Left lung (tissue), 10 donors: Measurements from ENCODE around the gene KRT3. TPM values are rescaled to one million over a fixed set of nuclear protein-coding genes. Genes with fewer than 3 reads are reported as not detected.

Experiments
- ATAC-seq: fragments of 200-7000 bp; cut with Tn5 transposase; one replicate; pipeline ENCODE4 v1.9.1; 2020; ENCODE audit warnings: moderate library complexity
- DNase-seq, 4 donors: peaks; one replicate each; pipeline ENCODE4 v3.0.0-alpha.2; 2013 to 2020
- H3K27ac ChIP-seq, 2 donors: fragments of 200-600 bp; sonication (generic) in 1 of 2; one replicate each; pipeline versions ENCODE4 v1.5.0 to v1.8.0; 2020 to 2021
- H3K27me3 ChIP-seq, 2 donors: fragments of 200-600 bp; sonication (generic) in 1 of 2; one replicate each; pipeline versions ENCODE4 v1.5.0 to v1.8.0; 2020 to 2021
- H3K36me3 ChIP-seq, 2 donors: fragments of 200-600 bp; sonication (generic) in 1 of 2; one replicate each; pipeline versions ENCODE4 v1.5.0 to v1.8.0; 2020 to 2021
- H3K4me1 ChIP-seq, 2 donors: fragments of 200-600 bp; one replicate each; pipeline ENCODE4 v1.8.0; 2021
- H3K4me3 ChIP-seq, 2 donors: fragments of 200-600 bp; sonication (generic) in 1 of 2; one replicate each; pipeline versions ENCODE4 v1.5.0 to v1.8.0; 2020 to 2021; ENCODE audit warnings: mild to moderate bottlenecking in 1 of 2
- H3K9me3 ChIP-seq, 2 donors: fragments of 200-600 bp; sonication (generic) in 1 of 2; one replicate each; pipeline versions ENCODE4 v1.5.0 to v1.8.0; 2020 to 2021
- intact Hi-C, 2 donors: fragments of 100-400 bp; cut with DNase I; formaldehyde crosslinking; loops; one replicate each; pipeline versions ENCODE4 v1.11.2 to v1.14.2; 2022
- polyA plus RNA-seq, 6 donors: library from polyadenylated mRNA; unstranded; fragments of 120-200 nt; gene quantifications; one replicate each; pipeline ENCODE4 v1.2.1, GENCODE V29; 2013; ENCODE audit not compliant: insufficient read length in 6 of 6
- total RNA-seq, 2 donors: library from RNA; stranded (reverse); fragmentation: NEBNext Ultra II Directional; extraction: Animal tissue kit (Norgen Biotek cat#: 25700); gene quantifications; one replicate each; pipeline ENCODE4 v1.2.1, GENCODE V29; 2021
- TF ChIP-seq, protein P1 (sequence below), 2 donors: fragments of 200-600 bp; sonication (generic) in 1 of 2; IDR thresholded peaks; one replicate each; pipeline versions ENCODE4 v1.5.0 to v1.8.0; 2021; ENCODE audit warnings: antibody characterized with exemption in 2 of 2
- donor health status: DM: no; HTN: yes; CAD: no.
- donor health status: DM: no; HTN: no; CAD: no.

The KRT3 gene
- total and polyA plus RNA-seq, 8 donors = not detected

DNA sequence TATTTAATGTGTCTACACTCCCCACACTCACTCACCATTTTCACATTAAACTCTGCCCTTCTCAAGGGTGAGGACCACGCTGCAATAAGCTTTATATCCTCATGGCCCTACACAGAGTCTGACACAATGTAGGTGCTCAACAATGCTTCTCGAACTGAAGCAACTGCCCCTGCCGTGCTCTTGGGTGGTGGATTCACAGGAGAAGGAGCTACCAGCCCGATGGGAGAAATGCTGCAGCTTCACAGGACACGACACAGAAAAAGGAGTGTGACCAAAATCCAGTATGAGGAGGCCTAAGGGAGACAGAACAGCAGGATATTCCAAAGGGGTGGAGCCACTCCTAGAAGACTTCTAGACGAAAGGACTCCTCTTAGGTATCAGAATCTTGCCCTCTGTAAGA is 6.5 kb upstream of the KRT3 start:
- DNase-seq = no peak
- ATAC-seq = no peak
- no peaks in the 10 kb centered on the region for H3K36me3 ChIP-seq
- H3K27ac ChIP-seq = no peak overlapping the region
- no peak overlapping the region for H3K4me3 ChIP-seq
- intact Hi-C loops = no loop called here
- TF ChIP-seq, protein P1, sequence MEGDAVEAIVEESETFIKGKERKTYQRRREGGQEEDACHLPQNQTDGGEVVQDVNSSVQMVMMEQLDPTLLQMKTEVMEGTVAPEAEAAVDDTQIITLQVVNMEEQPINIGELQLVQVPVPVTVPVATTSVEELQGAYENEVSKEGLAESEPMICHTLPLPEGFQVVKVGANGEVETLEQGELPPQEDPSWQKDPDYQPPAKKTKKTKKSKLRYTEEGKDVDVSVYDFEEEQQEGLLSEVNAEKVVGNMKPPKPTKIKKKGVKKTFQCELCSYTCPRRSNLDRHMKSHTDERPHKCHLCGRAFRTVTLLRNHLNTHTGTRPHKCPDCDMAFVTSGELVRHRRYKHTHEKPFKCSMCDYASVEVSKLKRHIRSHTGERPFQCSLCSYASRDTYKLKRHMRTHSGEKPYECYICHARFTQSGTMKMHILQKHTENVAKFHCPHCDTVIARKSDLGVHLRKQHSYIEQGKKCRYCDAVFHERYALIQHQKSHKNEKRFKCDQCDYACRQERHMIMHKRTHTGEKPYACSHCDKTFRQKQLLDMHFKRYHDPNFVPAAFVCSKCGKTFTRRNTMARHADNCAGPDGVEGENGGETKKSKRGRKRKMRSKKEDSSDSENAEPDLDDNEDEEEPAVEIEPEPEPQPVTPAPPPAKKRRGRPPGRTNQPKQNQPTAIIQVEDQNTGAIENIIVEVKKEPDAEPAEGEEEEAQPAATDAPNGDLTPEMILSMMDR (IDR thresholded peaks at IDR 0.05) = no peak
- H3K27me3 ChIP-seq = peaks cover 0 to 25% of the 10 kb centered on the region in 2 donors
- peaks cover 5 to 9% of the 10 kb centered on the region in 2 donors for H3K4me1 ChIP-seq
- no peaks in the 10 kb centered on the region for H3K9me3 ChIP-seq

DNA sequence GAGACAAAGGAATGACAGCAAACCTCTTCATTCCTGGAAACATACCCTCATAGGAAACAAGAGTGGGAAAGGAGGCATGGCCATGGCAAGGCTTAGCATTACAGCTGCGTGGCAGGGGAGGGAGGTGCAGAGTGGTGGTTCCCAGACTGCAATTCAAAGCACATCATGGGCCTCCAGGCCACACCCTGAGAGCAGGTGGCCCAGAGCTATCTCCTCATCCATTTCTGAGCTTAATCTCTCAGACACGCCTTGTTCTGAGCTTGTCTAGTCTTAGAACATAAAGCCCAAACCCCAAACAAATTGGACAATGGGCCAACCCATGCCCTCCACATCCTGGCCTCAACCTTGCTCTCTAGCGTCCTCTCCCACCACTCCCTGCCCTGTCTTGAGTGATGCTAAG is 5.9 kb upstream of the KRT3 start:
- Histone ChIP-seq H3K4me3 (no peak overlapping the region), H3K27ac (no peak overlapping the region), H3K9me3 (no peaks in the 10 kb centered on the region), H3K27me3 (peaks cover 0 to 21% of the 10 kb centered on the region in 2 donors), H3K4me1 (peaks cover 5 to 9% of the 10 kb centered on the region in 2 donors), H3K36me3 (no peaks in the 10 kb centered on the region)
- TF ChIP-seq, protein P1 (IDR thresholded peaks at IDR 0.05) = no peak
- no peak for ATAC-seq
- intact Hi-C loops = no loop called here
- DNase-seq = no peak

- no peaks in the 10 kb centered on the region for H3K9me3 ChIP-seq
- H3K4me3 ChIP-seq = no peak overlapping the region
- H3K4me1 ChIP-seq = peaks cover 5 to 9% of the 10 kb centered on the region in 2 donors
- TF ChIP-seq, protein P1 (IDR thresholded peaks at IDR 0.05) = no peak
- H3K27me3 ChIP-seq = peaks cover 0 to 17% of the 10 kb centered on the region in 2 donors
- no peak for DNase-seq
- intact Hi-C loops = no loop called here
- H3K36me3 ChIP-seq = no peaks in the 10 kb centered on the region
- ATAC-seq = no peak
- H3K27ac ChIP-seq = no peak overlapping the region
Measured at GRCh38 chr12:52800259-52800917, 4.5 kb upstream of the KRT3 start.

- no peak overlapping the region for H3K27ac ChIP-seq
- no peaks in the 10 kb centered on the region for H3K36me3 ChIP-seq
- intact Hi-C loops = no loop called here
- H3K9me3 ChIP-seq = no peaks in the 10 kb centered on the region
- ATAC-seq (no peak), DNase-seq (no peak)
- peaks cover 0 to 19% of the 10 kb centered on the region in 2 donors for H3K27me3 ChIP-seq
- H3K4me1 ChIP-seq = peaks cover 5 to 9% of the 10 kb centered on the region in 2 donors
- no peak overlapping the region for H3K4me3 ChIP-seq
- TF ChIP-seq, protein P1 (IDR thresholded peaks at IDR 0.05) = no peak
Measured at GRCh38 chr12:52799505-52800211, 3.7 kb upstream of the KRT3 start.

GRCh38 chr12:52798671-52799504 is 3.0 kb upstream of the KRT3 start:
- Histone ChIP-seq H3K4me3 (no peak overlapping the region), H3K9me3 (no peaks in the 10 kb centered on the region), H3K27me3 (peaks cover 0 to 25% of the 10 kb centered on the region in 2 donors), H3K4me1 (peaks cover 5 to 9% of the 10 kb centered on the region in 2 donors), H3K36me3 (no peaks in the 10 kb centered on the region), H3K27ac (no peak overlapping the region)
- DNase-seq (no peak), ATAC-seq (peak; percentile 87)
- TF ChIP-seq, protein P1 (IDR thresholded peaks at IDR 0.05) = no peak
- intact Hi-C loops = no loop called here
